HG03521 (cell line): ENCODE measurements around the gene HES2.
"Not testable (repeated sequence)": the region's sequence is repeated elsewhere in the genome, so short reads cannot be mapped to it uniquely, and the experiment has no call there.

ENCODE experiments used
- ATAC-seq: cut with Tn5 transposase; IDR thresholded peaks from one replicate; pipeline ENCODE4 v1.9.1; 2021; ENCODE audit warnings: mild to moderate bottlenecking, moderate library complexity; ENCODE audit not compliant: unreplicated experiment

Gene HES2

DNA sequence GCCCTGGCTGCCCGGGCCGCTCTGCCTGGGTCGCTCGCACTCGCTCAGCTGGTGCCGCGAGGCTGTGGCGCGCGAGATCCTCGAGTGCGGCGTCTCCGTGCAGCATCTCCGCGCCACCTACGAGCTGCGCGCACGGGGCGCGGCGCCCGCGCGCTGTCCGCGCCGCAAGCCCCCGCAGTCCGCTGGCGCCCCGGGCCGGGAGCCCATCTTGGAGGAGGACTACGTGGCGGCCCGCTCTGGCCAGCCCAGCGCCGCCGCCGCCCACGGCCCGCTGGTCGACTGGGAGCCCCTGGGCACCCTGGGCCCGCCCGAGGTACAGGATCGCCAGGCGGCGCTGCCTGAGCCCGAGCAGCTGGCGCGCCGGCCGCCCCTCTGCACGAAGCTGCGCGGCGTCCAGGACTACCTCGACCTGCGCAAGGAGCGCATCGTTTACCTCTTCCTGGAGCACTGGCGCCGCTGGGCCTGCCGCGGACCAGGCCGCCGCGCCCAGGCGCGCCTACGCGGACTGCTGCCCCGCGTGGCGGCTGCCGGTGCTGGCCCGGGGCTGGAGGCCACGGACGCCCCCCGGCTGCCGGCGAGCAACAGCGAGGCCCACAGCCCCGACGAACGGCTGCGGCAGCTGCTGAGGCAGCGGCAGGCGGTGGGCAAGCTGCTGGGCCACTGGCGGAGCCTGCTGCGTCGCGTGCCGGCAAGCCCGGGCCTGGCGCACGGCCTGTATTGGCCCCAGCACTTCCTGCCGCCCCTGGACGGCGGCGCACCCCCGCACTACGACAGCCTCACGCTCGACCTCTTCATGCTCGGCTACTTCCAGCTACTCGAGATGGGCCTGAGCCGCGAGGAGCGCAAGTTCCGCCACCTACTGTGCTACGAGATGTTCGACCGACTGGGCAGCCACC, 35.4 kb upstream of the HES2 start:
- ATAC-seq: no peak

DNA sequence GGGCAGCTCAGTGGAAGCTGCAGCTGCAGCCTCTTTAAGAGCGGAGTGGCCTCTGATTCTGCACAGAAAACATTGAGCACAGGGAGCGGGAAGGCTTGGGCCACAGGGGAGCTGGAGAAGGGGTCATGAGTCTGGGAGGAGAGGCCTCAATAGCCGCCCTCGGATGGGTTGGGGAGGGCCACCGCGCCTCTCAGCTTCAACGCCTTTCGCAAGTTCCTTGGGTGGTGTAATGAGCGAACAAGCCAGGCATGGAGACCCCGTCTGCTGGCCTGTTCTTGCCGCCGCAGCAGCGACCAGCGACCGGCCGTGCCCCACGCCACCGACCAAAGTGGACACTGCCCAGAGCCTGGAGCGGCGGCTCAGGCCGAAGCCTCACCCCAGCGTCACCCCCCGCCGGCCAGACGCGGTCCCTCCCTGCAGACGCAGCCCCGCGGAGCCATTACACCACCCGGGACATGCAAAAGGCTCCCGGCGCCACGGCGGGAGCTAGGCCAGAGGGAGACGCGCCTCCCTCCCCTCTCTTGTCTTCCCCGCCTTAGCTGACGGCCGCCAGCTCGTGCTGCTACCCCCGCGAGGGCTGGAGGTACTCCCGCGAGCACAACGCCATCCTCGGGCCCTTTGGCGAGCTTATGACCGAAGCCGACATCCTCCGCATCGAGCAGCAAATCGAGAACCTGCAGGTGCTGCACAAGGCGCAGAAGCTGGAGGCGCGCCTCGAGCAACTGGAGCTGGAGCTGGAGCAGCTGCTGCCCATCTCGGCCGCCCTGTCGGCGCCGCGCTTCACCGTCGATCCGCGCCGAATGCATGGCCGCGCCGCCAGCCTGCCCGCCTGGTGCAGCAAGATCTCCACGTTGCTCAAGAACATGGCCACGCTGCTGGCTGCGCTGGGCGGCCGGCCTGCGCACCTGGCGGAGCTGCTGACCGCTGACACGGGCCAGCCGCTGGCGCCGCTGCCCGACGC, 34.5 kb upstream of the HES2 start:
- ATAC-seq: not testable (repeated sequence)

DNA sequence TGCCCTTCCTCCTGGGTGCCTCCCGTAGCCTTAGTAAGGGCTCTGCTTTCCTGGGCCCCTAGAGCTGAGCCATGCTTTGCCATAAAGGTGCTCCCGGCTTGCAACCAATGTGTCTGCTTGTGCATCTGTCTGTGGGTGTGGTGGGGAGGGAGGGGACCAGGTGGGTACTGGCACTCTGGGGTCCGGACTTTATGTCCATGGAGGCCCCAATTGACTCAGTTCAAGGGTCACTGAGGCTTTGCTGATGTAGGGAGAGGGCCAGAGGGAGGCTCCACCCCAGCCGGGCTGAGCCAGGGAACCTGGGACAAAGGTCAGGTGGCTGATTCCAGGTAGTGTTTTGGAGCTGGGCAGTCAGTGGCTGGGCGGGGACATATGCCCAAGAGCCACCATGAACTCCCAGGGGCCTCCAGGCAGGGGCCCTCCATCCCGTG, 31.2 kb upstream of the HES2 start:
- ATAC-seq: no peak

DNA sequence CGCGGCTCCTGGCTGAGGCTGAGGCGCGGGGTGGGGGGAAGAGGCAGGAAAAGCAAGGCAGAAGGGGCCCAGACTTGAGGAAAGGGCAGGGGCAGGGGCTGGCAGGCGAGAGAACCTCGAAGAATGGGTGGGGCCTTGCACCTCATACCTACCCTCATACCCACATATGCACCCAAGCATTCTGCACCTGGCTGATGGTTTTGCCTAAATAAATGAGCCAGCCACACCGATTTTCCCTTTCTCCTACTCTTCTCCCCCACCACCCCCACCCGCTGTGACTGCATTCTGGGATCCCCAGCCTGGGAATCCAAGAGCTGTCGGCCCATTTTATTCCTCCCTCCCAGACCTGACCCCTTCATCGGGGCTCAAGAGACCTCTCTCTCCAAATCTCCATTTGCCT, 30.8 kb upstream of the HES2 start:
- not testable (repeated sequence) for ATAC-seq

DNA sequence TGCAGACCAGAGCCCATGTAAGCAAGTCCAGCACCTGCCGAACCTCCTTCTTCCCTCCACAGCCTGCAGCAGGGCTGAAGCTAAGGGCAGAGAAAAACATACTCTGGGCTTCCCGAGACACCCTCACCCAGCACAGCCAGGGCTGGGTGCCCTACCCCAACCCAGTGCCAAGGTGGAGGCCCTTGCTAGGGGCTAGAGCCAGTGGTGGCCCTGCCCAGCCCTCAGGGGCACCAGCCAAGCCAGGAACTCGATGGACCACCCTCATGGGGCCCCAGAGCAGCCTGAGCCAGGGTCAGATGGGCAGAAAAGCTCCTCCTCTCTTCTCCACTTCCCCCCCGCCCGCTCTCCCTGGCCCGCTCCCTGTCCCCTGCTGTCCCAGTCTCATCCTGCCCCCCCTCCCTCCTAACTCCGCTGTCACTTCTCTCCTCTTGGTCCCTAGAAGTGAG, 30.3 kb upstream of the HES2 start:
- no peak for ATAC-seq

DNA sequence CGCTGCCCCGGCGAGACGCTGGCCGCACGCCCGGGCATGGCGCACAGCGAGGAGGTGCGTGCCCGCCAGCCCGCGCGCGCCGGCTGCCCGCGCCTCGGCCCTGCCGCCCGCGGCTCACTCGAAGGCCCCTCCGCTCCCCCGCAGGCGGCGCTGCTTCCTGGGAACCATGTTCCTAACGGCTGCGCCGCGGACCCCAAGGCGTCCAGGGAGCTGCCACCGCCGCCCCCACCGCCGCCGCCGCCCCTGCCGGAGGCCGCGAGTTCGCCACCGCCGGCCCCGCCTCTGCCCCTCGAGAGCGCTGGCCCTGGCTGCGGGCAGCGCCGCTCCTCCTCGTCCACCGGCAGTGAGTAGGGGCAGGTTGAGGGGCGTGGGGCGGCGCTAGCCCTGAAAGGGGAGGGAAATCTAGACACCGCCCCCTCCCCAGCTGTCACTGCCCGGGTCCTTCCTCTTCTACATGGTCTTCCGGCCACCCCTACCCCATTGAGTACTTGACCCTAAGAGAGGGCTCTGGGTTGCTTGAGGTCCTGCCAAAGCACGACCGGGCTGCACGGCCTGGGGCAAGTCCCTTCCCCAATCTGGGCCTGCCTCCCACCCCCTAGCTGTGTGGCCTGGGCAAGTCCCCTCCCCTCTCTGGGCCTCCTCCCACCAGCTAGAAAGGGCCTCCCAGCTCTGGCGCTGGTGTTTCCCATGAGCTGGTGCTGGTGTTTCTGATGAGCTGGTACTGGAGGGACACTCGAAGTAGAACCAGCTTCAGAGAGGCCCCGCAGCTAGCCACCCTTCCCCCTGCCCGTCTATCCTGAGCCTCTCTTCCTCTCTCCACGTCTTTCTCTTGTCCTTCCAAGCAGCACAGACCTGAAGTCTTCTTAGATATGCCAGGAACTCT, 29.3 kb upstream of the HES2 start:
- ATAC-seq: no peak

DNA sequence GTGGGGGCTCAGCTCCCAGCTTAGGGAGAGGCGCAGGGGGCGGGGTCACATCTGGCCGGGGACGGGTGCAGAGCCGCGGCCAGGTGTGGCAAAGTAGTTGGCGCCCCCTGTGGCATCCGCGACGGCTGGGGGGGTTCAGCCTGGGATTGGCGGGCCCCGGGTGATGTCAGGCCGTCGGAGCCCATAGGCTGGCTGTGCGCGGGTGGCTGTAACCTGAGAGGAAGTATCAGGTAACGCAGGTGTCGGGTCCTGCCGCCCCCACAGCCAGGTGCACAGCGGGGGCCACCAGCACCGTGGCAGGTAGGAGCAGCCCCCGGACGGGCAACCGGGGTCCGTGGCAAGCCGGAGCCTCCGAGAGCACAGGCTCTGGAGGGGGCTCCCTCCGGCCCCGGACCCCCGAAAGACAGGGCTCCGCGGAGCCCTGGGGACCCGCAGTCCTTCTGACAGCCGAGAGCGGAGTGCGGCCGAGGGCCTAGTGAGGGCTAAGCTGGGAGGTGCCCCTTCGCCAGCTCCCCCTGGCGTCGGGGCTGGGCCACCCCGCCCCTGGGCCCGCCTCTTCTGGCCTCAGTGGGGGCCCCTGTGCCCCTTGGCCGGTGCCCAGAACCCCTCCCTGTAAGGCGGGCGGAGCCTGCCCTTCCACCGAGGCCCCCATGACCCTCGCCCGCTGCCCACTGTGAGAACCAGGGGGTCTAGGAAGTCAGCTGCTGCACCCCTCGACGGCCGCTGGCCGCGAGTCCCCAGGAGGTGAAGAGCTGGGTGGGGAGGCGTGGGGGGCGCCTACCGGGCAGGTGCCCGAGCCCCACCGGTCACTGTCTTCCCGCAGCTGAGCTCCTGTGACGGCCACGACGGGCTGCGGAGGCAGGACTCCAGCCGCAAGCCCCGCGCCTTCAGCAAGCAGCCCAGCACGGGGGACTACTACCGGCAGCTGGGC, 28.4 kb upstream of the HES2 start:
- no peak for ATAC-seq

DNA sequence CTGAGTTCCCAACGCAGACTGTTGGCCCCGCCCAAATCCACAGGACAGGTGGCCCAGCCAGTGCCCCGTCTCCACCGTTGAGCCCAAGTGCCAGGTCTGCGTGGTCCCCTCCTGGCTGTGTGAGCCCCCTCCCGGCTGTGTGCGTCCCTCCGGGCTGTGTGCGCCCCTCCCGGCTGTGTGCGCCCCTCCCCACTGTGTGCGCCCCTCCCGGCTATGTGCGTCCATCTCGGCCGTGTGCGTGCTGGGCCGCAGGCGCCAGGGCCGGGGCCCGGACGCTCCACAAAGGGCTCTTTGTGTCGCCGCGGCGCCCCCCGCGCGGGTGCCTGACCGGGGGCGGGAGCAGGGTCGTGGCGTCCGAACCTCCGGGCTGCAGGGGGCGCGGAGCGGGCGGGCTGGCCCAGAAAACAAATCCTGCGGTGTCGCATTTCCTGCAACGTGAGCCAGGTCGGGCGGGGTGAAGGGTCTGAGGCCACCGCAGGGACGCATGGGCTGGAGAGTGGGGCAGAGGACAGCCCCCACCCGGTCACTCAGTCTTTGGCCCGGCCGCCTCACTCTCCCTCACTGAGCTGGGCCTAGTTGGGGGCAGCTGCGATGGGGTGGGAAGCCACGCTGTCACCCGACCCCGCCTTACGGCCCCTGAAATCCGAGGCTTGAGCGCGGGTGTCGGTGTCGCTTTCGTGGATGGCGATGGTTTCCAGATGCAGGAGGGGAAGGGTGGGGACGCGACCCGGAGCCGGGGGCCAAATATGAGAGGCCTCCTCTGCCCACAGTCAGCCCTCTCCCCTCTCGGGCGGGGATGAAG, 27.5 kb upstream of the HES2 start:
- no peak for ATAC-seq

DNA sequence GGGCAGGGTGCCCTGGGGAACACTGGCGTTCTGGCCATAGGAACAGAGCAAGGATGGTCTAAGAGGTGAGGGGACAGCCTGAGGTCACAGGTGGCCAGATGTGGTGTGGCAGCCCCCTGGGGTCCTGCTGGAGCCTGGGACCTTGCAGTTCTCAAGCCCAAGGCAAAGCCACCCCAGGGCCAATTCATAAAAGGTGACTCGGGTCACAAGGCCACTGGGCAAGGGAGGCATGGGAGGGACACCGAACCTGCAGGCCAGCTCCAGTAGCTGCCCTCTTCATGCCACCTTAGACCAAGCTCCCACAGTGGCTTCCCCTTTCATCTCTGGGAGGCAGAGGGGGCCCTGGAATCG, 26.9 kb upstream of the HES2 start:
- ATAC-seq: no peak

DNA sequence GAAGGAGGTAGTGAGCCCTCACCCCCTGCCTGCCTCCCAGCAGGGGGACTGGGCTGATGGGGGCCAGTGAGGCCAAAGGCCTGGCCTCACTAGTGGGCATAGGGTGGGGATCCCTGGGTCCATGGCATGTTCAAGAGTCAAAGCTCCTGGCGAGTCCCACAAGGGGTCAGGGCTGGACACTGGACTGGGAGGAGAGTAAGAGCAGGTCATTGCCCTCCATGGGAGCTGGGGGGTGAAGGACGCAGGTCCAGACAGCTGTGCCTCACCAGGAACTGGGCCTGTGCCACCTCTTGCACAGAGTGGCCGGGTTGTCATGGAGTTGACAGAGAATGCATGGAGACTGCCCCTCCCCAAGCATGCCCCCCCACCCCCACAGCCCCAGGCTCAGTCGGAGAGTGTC, 26.2 kb upstream of the HES2 start:
- not testable (repeated sequence) for ATAC-seq

DNA sequence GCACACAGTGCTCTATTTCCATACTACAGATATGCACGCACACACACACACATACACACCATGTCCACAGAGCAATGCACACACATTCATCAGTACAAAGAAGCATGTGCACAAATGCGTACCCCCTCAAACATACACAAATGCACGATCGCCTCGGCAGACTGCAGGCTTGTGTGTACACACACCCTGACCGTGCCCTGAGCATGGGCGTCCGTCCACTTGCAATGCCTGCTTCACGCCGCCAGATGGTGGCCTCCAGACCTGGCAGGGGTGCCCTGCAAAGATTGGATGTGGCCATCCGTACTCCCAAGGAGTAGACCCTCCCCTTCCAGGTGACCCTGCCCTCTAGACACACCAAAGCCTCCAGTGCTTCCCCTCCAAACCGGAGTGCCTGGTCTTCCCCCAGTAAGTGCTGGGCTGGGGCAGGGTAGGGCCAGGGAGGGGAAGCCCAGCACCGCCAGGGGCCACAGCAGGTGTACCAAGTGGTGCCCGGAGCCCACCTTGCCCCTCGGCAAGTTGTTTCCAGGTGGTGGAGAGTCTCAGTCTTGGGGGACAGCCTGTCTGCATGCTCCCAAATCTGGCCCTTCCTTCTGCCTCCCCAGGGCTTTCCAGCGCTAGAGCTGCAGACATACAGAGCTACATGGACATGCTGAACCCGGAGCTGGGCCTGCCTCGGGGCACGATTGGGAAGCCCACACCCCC, 25.5 kb upstream of the HES2 start:
- no peak for ATAC-seq

DNA sequence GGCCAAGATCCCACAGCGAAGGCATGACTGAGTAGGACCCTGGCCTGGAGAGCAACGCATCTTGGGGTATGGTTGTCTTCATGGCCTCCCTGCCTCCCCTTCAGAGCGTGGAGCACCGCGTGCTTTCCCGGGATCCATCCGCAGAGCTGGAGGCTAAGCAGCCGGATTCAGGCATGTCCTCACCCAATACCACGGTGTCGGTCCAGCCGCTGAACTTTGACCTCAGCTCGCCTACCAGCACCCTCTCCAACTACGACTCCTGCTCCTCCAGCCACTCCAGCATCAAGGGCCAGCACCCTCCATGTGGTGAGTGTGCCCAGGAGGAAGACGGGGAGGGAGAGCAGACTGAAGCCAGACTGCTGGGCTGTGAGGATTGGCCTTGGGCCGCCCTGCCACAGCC, 24.7 kb upstream of the HES2 start:
- no peak for ATAC-seq

DNA sequence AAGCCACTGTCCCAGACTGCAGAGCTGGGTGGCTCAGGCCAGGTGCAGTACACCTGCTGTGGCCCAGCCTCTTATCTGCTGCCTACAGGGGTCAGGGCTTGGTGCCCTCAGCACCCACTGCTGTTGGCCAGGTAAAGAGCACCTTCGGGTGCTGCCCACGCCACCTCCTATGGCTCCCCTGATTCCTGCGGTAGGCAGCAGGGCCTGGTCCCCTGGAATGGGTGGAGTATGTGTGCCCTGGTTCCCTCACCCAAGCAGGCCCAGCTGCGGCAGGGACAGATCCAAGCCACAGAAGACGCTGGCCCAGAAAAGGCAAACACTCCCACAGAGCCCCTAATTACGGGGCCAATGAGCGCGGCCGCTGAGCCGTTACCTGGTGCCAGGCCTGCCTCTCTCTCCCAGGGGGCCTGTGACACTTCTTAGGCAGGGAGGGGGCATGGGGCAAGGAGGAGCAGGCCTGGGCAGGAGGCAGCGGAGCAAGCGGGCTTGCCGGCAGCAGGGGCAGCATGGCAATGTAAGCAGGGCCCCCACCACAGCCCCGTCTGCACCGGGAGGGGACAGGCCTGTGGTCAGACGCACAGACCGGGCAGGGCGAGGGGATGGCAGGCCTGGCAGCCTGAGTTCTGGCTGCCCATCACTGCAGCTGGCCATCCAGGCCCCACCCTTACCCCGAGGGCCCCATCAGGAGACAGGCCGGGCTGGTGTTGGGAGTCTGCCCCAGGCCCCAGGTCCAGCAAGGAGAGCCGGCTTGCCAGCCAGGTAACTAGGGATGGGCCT, 23.8 kb upstream of the HES2 start:
- no peak for ATAC-seq

DNA sequence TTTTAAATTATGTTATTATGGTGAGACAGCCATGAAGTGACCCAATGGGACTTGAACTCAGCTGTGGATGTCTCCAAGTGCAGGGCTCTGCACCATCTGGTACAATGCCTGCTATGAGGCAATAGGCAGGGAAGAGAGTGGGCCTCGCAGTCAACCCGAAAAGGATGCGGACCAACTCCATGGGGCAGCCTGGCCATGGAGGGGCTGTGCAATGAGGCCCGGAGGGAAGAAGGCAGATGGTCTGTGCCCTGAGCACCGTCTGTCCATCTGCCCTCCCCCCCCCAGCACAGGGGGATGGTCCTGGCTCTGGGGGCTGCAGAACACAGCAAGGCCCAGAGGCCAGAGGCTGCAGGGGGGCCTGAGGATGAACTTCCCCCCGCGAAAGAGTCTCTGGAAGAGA, 21.9 kb upstream of the HES2 start:
- no peak for ATAC-seq

DNA sequence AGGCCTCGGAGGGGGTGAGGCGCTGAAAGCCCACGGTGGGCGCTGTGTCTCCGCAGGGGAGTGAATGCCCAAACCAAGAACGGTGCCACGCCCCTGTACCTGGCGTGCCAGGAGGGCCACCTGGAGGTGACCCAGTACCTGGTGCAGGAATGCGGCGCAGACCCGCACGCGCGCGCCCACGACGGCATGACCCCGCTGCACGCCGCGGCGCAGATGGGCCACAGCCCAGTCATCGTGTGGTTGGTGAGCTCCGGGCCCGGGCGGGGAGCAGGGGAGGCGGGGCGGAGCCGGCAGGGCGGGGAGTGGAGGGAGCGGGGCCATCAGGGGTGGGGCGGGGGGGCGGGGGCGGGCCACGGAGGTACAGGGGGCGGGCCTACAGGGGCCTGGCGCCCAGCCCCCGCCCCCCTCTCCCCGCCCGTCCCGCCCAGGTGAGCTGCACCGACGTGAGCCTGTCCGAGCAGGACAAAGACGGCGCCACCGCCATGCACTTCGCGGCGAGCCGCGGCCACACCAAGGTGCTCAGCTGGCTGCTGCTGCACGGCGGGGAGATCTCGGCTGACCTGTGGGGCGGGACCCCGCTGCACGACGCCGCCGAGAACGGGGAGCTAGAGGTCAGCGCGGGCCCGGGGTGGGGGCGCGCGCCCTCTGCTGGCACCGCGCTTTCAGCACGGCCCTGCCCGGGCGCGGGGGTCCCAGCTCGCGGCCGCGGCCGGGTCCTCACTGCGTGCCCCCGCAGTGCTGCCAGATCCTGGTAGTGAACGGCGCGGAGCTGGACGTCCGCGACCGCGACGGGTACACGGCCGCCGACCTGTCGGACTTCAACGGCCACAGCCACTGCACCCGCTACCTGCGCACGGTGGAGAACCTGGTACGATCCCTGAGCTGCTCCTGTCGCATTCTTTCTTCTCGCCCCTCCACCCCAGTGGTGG, 20.7 kb upstream of the HES2 start:
- ATAC-seq: no peak

DNA sequence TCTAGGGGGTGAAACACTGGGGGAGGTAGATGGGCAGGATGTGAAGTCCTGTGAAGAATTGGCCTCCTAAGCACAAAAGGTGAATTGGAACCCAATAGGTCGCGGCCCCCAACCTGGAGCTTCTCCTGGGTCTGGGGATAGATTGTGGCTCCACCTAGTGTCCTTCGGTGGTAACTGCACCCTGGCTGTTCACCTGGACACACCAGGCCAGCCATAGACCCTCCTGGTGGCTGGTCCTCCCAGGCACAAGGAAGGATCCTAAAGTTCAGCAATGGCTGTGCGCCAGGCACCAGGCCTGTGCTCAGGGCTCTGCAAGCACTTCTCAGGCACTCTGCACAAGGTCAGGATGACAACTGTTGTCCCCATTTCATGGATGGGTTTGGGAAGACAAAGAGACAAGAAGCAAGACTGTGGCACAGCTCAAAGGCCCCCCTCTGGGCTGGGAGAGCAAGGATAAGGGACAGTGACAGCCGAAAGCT, 18.4 kb upstream of the HES2 start:
- ATAC-seq: no peak
